Measurements from ENCODE around the gene MGRN1.

GRCh38 chr16:4580250-4580649 lies 44.4 kb upstream of the MGRN1 start:
- TF ChIP-seq EZH2 (optimal IDR thresholded peaks at IDR 0.05; ENCODE audit: low read depth, low read length) (no peak), CTCF (IDR thresholded peaks at IDR 0.05; ENCODE audit: low read length) (no peak)

Data from MM.1S (cell line).